PC-3 (cell line): ENCODE data around the gene CTXN1. TPM values are rescaled to one million over a fixed set of nuclear protein-coding genes. Genes with fewer than 3 reads are reported as not detected.

ENCODE experiments used
- ATAC-seq: fragments of 200-7000 bp; cut with Tn5 transposase; 2 replicates; pipeline ENCODE4 v1.9.1; 2020; ENCODE audit warnings: mild to moderate bottlenecking, moderate library complexity
- BruUV-seq: library from RNA; stranded (reverse); fragments of 400-500 nt; replicated peaks from 2 replicates; lab custom pipeline; 2021; lab: Mats Ljungman, UMichigan
- CTCF ChIA-PET: fragments of 300-600 bp; sonication (Branson Sonifier 250); formaldehyde crosslinking; loops from one replicate; lab custom pipeline; 2022; ENCODE audit warnings: antibody characterized with exemption; lab: Charles Lee
- POLR2A ChIA-PET: fragments of 300-600 bp; sonication (Branson Sonifier 250); formaldehyde crosslinking; loops from one replicate; lab custom pipeline; 2022; ENCODE audit warnings: antibody characterized with exemption; ENCODE audit not compliant: unreplicated experiment; lab: Charles Lee
- DNase-seq: peaks from one replicate; pipeline ENCODE4 v3.0.0-alpha.2; 2015
- H2AFZ ChIP-seq: fragments of 300-600 bp; sonication (generic); 2 replicates; pipeline ENCODE4 v1.6.0; 2016; ENCODE audit warnings: antibody characterized with exemption, low read length
- H3F3A ChIP-seq: fragments of 300-600 bp; sonication (generic); one replicate; pipeline ENCODE4 v1.6.0; 2017; ENCODE audit warnings: antibody characterized with exemption, low read length, control low read depth, mild to moderate bottlenecking; ENCODE audit not compliant: unreplicated experiment
- H3K27ac ChIP-seq: fragments of 300-600 bp; sonication (generic); 2 replicates; pipeline ENCODE4 v1.5.1; 2016; ENCODE audit warnings: mild to moderate bottlenecking, low read length
- H3K27me3 ChIP-seq: fragments of 300-600 bp; sonication (generic); 2 replicates; pipeline ENCODE4 v1.6.1; 2016; ENCODE audit warnings: low read length, mixed read lengths
- H3K36me3 ChIP-seq: fragments of 300-600 bp; sonication (generic); 2 replicates; pipeline ENCODE4 v1.6.1; 2016; ENCODE audit warnings: low read depth, mixed run types, low read length, mixed read lengths
- H3K4me1 ChIP-seq: fragments of 300-600 bp; sonication (generic); 2 replicates; pipeline ENCODE4 v1.5.1; 2016; ENCODE audit warnings: low read length; ENCODE audit not compliant: insufficient read depth
- H3K4me2 ChIP-seq: fragments of 300-600 bp; sonication (generic); 2 replicates; pipeline ENCODE4 v1.6.0; 2016; ENCODE audit warnings: low read length
- H3K4me3 ChIP-seq: fragments of 300-600 bp; sonication (generic); 2 replicates; pipeline ENCODE4 v1.5.1; 2016; ENCODE audit warnings: mild to moderate bottlenecking, low read length, mixed read lengths
- H3K79me2 ChIP-seq: fragments of 300-600 bp; sonication (generic); 2 replicates; pipeline ENCODE4 v1.6.1; 2017; ENCODE audit warnings: low read length, mixed read lengths
- H3K9ac ChIP-seq: fragments of 300-600 bp; sonication (generic); 2 replicates; pipeline ENCODE4 v1.6.0; 2016; ENCODE audit warnings: mild to moderate bottlenecking, low read length
- H3K9me2 ChIP-seq: fragments of 300-600 bp; sonication (generic); replicated peaks from 2 replicates; pipeline ENCODE4 v1.6.1; 2016; ENCODE audit warnings: mixed run types, low read length, mixed read lengths
- H3K9me3 ChIP-seq: fragments of 300-600 bp; sonication (generic); 2 replicates; pipeline ENCODE4 v1.6.1; 2016; ENCODE audit warnings: low read length, mixed read lengths
- H4K20me1 ChIP-seq: fragments of 300-600 bp; sonication (generic); 2 replicates; pipeline ENCODE4 v1.6.1; 2016; ENCODE audit warnings: low read length, mixed read lengths
- EZH2 ChIP-seq: fragments of 300-600 bp; sonication (generic); IDR thresholded peaks from one replicate; pipeline ENCODE4 v1.6.1; 2017; ENCODE audit warnings: antibody characterized with exemption, mild to moderate bottlenecking, low read length; ENCODE audit not compliant: unreplicated experiment
- EZH2phosphoT487 ChIP-seq: fragments of 300-600 bp; sonication (generic); IDR thresholded peaks from 2 replicates; pipeline ENCODE4 v1.6.1; 2018; ENCODE audit warnings: mild to moderate bottlenecking, antibody characterized with exemption, low read length, borderline replicate concordance
- intact Hi-C: fragments of 100-400 bp; cut with micrococcal nuclease; formaldehyde crosslinking; loops from 2 replicates; pipeline ENCODE4 v1.9.0; 2023
- total RNA-seq: library from RNA; depleted of rRNA; stranded (reverse); fragments of >200 nt; gene quantifications from 2 replicates; pipeline ENCODE4 v1.2.3, GENCODE V29; 2014
- TF ChIP-seq, protein P1 (sequence below): fragments of 300-600 bp; sonication (generic); conservative IDR thresholded peaks from 2 replicates; pipeline ENCODE4 v1.5.1; 2017; ENCODE audit warnings: antibody characterized with exemption, low read depth, mild to moderate bottlenecking, low read length

Gene CTXN1
- total RNA-seq, 1 experiment from 2014 or later, result 11.4 TPM

DNA sequence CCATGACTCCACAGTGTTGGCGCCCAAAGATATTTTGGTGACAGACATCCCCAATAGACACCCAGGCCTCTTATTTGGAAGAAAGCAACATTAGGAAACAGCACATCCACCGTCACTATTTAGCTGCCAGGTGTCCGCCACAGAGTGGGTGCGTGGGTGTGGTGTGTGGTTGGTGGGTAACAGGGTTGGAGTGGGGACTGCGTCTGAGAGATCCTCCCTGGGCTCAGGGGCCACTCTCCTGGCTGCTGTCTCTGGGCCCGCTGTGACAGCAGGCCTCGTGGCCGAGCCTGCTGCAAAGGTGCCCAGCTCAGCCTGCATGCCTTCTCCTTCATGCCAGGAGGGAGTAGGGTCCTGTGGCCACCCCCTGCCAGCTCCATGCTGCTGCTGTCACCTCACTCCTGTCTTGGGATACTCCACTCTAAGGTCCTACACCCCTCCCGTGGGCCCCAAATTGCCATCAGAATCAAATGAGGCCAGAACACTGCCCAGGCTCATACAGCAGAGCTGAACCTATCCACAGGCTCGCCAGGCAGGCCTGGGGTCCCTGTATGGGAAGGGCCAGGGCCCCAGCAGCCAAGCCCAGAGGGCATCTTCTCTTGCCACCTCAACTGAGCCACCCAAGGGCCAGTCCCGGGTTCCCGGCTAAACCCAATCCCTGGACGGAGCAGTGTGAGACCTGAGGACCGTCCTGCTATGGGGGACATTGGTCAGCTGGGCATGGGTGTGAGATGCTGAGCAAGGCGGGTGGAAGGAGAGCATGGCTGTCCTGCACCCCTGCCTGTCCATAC lies 42.3 kb upstream of the CTXN1 start:
- Histone ChIP-seq H3K27ac (no peak overlapping the region), H3K4me3 (no peak overlapping the region), H3K4me2 (no peak overlapping the region), H3K79me2 (no peaks in the 10 kb centered on the region), H4K20me1 (0 out of 2 replicates have a peak, but pooled peaks cover 3% of the 10 kb centered on the region), H3K9me2 (no peaks in the 10 kb centered on the region), H2AFZ (no peak overlapping the region), H3K36me3 (peaks cover 46% of the 10 kb centered on the region), H3F3A (no peaks in the 10 kb centered on the region), H3K9me3 (no peaks in the 10 kb centered on the region), H3K9ac (no peak overlapping the region), H3K4me1 (peaks cover 8% of the 10 kb centered on the region; the same call in 1 of the 2 replicates), H3K27me3 (no peaks in the 10 kb centered on the region)
- ChIA-PET POLR2A (no interaction called here), CTCF (interaction anchor here (0.6 kb wide), 1 partner anchor 92 kb away, joined by 5 read pairs; no protein-coding TSS in a partner anchor)
- intact Hi-C loops, result no loop called here
- TF ChIP-seq EZH2phosphoT487 (no peak), EZH2 (no peak)
- TF ChIP-seq, protein P1, sequence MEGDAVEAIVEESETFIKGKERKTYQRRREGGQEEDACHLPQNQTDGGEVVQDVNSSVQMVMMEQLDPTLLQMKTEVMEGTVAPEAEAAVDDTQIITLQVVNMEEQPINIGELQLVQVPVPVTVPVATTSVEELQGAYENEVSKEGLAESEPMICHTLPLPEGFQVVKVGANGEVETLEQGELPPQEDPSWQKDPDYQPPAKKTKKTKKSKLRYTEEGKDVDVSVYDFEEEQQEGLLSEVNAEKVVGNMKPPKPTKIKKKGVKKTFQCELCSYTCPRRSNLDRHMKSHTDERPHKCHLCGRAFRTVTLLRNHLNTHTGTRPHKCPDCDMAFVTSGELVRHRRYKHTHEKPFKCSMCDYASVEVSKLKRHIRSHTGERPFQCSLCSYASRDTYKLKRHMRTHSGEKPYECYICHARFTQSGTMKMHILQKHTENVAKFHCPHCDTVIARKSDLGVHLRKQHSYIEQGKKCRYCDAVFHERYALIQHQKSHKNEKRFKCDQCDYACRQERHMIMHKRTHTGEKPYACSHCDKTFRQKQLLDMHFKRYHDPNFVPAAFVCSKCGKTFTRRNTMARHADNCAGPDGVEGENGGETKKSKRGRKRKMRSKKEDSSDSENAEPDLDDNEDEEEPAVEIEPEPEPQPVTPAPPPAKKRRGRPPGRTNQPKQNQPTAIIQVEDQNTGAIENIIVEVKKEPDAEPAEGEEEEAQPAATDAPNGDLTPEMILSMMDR, result no peak
- DNase-seq, result no peak
- ATAC-seq, result no peak
- no TSS peak for BruUV-seq

DNA sequence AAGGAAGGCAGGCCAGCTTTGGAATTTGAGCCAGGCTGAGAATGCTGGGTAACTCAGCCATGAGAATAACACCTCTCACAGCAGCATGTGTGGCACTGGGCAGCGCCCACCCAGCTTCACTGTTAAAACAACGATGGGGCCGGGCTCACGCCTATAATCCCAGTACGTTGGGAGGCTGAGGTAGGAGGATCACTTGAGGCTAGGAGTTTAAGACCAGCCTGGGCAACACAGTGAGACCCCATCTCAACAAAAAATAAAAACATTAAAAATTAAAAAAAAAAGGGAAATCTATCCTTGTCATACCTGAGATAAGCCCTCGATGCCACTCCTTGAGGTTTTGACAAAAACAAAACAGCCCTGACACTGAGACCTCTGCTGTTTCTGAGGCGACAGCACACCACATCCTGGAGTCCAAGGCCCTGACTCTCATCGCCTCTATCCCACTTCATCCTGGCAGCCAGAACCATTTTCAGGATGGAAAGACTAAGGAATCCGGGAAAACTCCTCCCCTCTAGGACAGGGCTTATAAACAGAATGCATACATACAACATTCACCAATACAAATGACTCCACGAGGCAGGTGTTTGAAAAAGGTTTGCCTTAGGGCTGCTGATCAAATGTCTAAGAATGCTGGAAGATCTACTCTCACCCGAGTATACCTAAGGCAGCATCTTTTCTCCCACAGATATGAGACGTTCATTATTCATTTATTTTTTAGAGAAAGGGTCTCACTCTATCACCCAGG lies 40.2 kb upstream of the CTXN1 start:
- Histone ChIP-seq H3F3A (no peaks in the 10 kb centered on the region), H3K4me3 (no peak overlapping the region), H3K4me2 (no peak overlapping the region), H3K36me3 (peaks cover 58% of the 10 kb centered on the region), H3K9me3 (no peaks in the 10 kb centered on the region), H3K27me3 (no peaks in the 10 kb centered on the region), H3K79me2 (no peaks in the 10 kb centered on the region), H3K4me1 (peaks cover 8% of the 10 kb centered on the region; the same call in 1 of the 2 replicates), H3K27ac (no peak overlapping the region), H2AFZ (no peak overlapping the region), H3K9me2 (no peaks in the 10 kb centered on the region), H3K9ac (no peak overlapping the region), H4K20me1 (0 out of 2 replicates have a peak, but pooled peaks cover 3% of the 10 kb centered on the region)
- ChIA-PET POLR2A (no interaction called here), CTCF (no interaction called here)
- ATAC-seq (no peak), DNase-seq (no peak)
- no peak for TF ChIP-seq EZH2
- no peak for TF ChIP-seq EZH2phosphoT487
- TF ChIP-seq, protein P1, result no peak
- intact Hi-C loops, result no loop called here
- no TSS peak for BruUV-seq
